NT2/D1 (cell line): ENCODE results near the gene RIMS1.

Source experiments
- YY1 ChIP-seq: IDR thresholded peaks from 2 replicates; pipeline ENCODE4 v1.6.1; 2011; ENCODE audit not compliant: insufficient read length, insufficient read depth
- ZNF274 ChIP-seq: IDR thresholded peaks from 2 replicates; pipeline ENCODE4 v1.6.1; 2011; ENCODE audit warnings: mild to moderate bottlenecking, low read depth, low read length

GRCh38 chr6:71967436-71967835, 81.1 kb downstream of the RIMS1 start:
- TF ChIP-seq YY1 (no peak), ZNF274 (no peak)
